ENCODE measurements around the gene ASPHD2. TPM values are rescaled to one million over a fixed set of nuclear protein-coding genes. Genes with fewer than 3 reads are reported as not detected.

Gene ASPHD2
- total RNA-seq, 1 experiment from 2014 or later, result not detected

DNA sequence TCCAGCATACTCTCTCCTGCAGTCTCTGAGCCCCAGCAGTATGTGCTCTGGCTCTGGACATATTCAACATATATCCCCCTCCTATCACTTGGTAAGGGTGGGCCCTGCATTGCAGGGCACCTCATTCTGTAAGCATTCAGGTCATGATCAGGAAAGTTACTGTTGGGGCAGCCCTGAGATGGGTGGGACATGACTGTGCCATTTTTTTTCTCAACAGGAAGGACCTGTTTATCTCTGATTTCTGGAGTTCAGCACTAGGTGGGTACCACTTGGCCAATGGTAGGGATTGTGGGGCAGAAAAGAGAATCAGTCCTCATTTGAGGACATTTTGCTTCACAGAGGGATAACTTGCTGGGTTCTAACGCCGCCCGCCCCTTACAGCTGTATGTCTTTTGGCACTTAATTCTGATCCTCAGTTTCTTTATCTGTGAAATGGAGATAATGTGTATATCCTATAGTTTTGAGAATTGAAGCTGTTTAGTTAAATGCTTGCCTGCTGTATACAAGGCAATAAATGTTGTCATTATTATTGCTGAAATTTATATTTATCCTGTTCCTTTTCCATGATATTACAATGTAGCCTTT is 56.8 kb downstream of the ASPHD2 start:
- intact Hi-C loops (cut with micrococcal nuclease; ENCODE audit: unreplicated experiment), result no loop called here
- H3K9me3 ChIP-seq, result no peaks in the 10 kb centered on the region
- H3K27ac Mint-ChIP-seq (ENCODE audit: unreplicated experiment), result peak overlapping the region; percentile 22
- TF ChIP-seq CTCF (IDR thresholded peaks at IDR 0.05; ENCODE audit: insufficient read depth in 1 of 2, low read depth in 1 of 2, low read length in 1 of 2, severe bottlenecking in 1 of 2, unreplicated experiment in 1 of 2), result no peak
- H3K4me1 ChIP-seq, result peaks cover 6% of the 10 kb centered on the region; the same call in 1 of the 2 replicates
- no peak overlapping the region for H3K4me3 ChIP-seq (ENCODE audit: low read depth, low read length)
- CTCF ChIA-PET, result no interaction called here
- H3K36me3 ChIP-seq (ENCODE audit: control insufficient read depth, insufficient read depth, low read length), result no peaks in the 10 kb centered on the region; the same call in 1 of the 2 replicates
- no peaks in the 10 kb centered on the region for H3K9me3 Mint-ChIP-seq (ENCODE audit: unreplicated experiment)
- no peaks in the 10 kb centered on the region for H3K27me3 Mint-ChIP-seq (ENCODE audit: insufficient read depth, unreplicated experiment)
- no peaks in the 10 kb centered on the region for H3K27me3 ChIP-seq (replicated peaks; ENCODE audit: control insufficient read depth, insufficient read depth, low read length)
- DNase-seq, result no peak
- POLR2A ChIA-PET, result no interaction called here
- peaks cover 51% of the 10 kb centered on the region for H3K36me3 Mint-ChIP-seq (ENCODE audit: insufficient read depth, unreplicated experiment)
- H3K4me3 Mint-ChIP-seq (ENCODE audit: unreplicated experiment), result no peak overlapping the region
- BruUV-seq (replicated peaks), result no TSS peak
- H3K4me1 Mint-ChIP-seq (ENCODE audit: low read depth, unreplicated experiment), result peaks cover 21% of the 10 kb centered on the region

DNA sequence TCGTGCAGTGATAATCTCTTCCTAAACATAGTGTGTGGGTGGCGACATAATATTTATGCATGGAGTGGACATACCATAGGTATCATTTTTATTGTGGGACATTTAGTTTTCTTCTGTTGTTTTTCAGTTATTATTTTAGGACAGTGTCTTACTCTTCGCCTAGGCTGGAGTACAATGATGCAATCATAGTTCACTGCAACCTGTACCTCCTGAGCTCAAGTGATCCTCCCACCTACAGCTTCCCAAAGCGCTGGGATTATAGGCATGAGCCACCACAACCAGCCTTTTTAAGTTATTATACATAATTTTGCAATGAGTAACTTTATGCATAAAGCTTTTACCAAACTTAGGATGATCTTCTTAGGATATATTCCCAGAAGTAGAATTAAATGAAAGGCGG is 57.3 kb downstream of the ASPHD2 start:
- Mint-ChIP-seq H3K36me3 (ENCODE audit: insufficient read depth, unreplicated experiment) (peaks cover 56% of the 10 kb centered on the region), H3K4me1 (ENCODE audit: low read depth, unreplicated experiment) (peaks cover 16% of the 10 kb centered on the region), H3K4me3 (ENCODE audit: unreplicated experiment) (no peak overlapping the region), H3K27ac (ENCODE audit: unreplicated experiment) (no peak overlapping the region), H3K9me3 (ENCODE audit: unreplicated experiment) (no peaks in the 10 kb centered on the region), H3K27me3 (ENCODE audit: insufficient read depth, unreplicated experiment) (no peaks in the 10 kb centered on the region)
- Histone ChIP-seq H3K4me3 (ENCODE audit: low read depth, low read length) (no peak overlapping the region), H3K36me3 (ENCODE audit: control insufficient read depth, insufficient read depth, low read length) (no peaks in the 10 kb centered on the region; the same call in 1 of the 2 replicates), H3K27me3 (replicated peaks; ENCODE audit: control insufficient read depth, insufficient read depth, low read length) (no peaks in the 10 kb centered on the region), H3K4me1 (peaks cover 6% of the 10 kb centered on the region; the same call in 1 of the 2 replicates), H3K9me3 (no peaks in the 10 kb centered on the region)
- CTCF ChIA-PET, result no interaction called here
- no peak for DNase-seq
- no TSS peak for BruUV-seq (replicated peaks)
- POLR2A ChIA-PET, result no interaction called here
- no peak for TF ChIP-seq CTCF (IDR thresholded peaks at IDR 0.05; ENCODE audit: insufficient read depth in 1 of 2, low read depth in 1 of 2, low read length in 1 of 2, severe bottlenecking in 1 of 2, unreplicated experiment in 1 of 2)
- intact Hi-C loops (cut with micrococcal nuclease; ENCODE audit: unreplicated experiment), result no loop called here

DNA sequence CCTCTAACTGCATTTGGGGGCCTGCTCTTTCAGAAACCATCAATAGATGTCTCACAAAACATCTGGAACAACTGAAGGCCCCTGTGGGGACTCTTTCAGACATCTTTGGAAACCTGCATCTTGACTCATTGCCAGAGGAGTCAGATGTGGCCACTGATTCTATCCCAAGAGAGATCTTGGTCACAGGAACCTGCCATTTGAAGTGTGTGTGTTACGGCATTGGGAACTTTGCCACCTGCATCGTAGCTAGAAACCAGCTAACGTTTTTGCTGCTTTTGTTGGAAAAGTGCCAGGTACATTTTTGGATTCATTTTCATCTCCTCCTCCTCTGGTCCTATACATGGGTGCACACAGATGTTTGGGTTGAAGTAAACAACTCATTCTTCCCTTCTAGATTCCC is 58.9 kb downstream of the ASPHD2 start:
- intact Hi-C loops (cut with micrococcal nuclease; ENCODE audit: unreplicated experiment), result no loop called here
- no peaks in the 10 kb centered on the region for H3K9me3 Mint-ChIP-seq (ENCODE audit: unreplicated experiment)
- no TSS peak for BruUV-seq (replicated peaks)
- H3K27me3 Mint-ChIP-seq (ENCODE audit: insufficient read depth, unreplicated experiment), result no peaks in the 10 kb centered on the region
- CTCF ChIA-PET, result no interaction called here
- DNase-seq, result no peak
- H3K36me3 Mint-ChIP-seq (ENCODE audit: insufficient read depth, unreplicated experiment), result peaks cover 62% of the 10 kb centered on the region
- POLR2A ChIA-PET, result no interaction called here
- Histone ChIP-seq H3K36me3 (ENCODE audit: control insufficient read depth, insufficient read depth, low read length) (no peaks in the 10 kb centered on the region), H3K4me3 (ENCODE audit: low read depth, low read length) (no peak overlapping the region), H3K9me3 (no peaks in the 10 kb centered on the region), H3K4me1 (no peaks in the 10 kb centered on the region), H3K27me3 (replicated peaks; ENCODE audit: control insufficient read depth, insufficient read depth, low read length) (no peaks in the 10 kb centered on the region)
- no peak for TF ChIP-seq CTCF (IDR thresholded peaks at IDR 0.05; ENCODE audit: insufficient read depth in 1 of 2, low read depth in 1 of 2, low read length in 1 of 2, severe bottlenecking in 1 of 2, unreplicated experiment in 1 of 2)
- no peak overlapping the region for H3K4me3 Mint-ChIP-seq (ENCODE audit: unreplicated experiment)
- H3K4me1 Mint-ChIP-seq (ENCODE audit: low read depth, unreplicated experiment), result peaks cover 1% of the 10 kb centered on the region
- no peak overlapping the region for H3K27ac Mint-ChIP-seq (ENCODE audit: unreplicated experiment)

All from Caco-2 (cell line).